RWPE2 (cell line): Measurements from ENCODE around the gene DAPK2.
A peak's percentile ranks its signal among the peaks of the same experiment; 100 is the strongest.
"Not testable (repeated sequence)": the region's sequence is repeated elsewhere in the genome, so short reads cannot be mapped to it uniquely, and the experiment has no call there.

Source experiments
- ATAC-seq: fragments of 200-7000 bp; cut with Tn5 transposase; 3 replicates; pipeline ENCODE4 v1.9.1; 2021; ENCODE audit warnings: low read depth
- DNase-seq: peaks from one replicate; pipeline ENCODE4 v3.0.0-alpha.2; 2020; ENCODE audit warnings: low spot score
- H3K27ac ChIP-seq: fragments of 450-650 bp; 2 replicates; pipeline ENCODE4 v1.5.1; 2017; ENCODE audit warnings: mild to moderate bottlenecking; ENCODE audit not compliant: poor library complexity, severe bottlenecking
- H3K27me3 ChIP-seq: fragments of 250-450 bp; sonication (Bioruptor Pico); 2 replicates; pipeline ENCODE4 v1.5.1; 2021; ENCODE audit warnings: mild to moderate bottlenecking, moderate library complexity; ENCODE audit not compliant: insufficient read depth, poor library complexity, severe bottlenecking
- H3K36me3 ChIP-seq: fragments of 250-450 bp; sonication (Bioruptor Pico); 2 replicates; pipeline ENCODE4 v1.5.1; 2020; ENCODE audit warnings: low read depth, mild to moderate bottlenecking, moderate library complexity
- H3K4me1 ChIP-seq: fragments of 250-450 bp; sonication (Bioruptor Pico); 2 replicates; pipeline ENCODE4 v1.5.1; 2021; ENCODE audit warnings: mild to moderate bottlenecking, moderate library complexity; ENCODE audit not compliant: insufficient read depth, poor library complexity, severe bottlenecking
- H3K4me3 ChIP-seq: fragments of 250-450 bp; sonication (Bioruptor Pico); 2 replicates; pipeline ENCODE4 v1.5.1; 2021; ENCODE audit warnings: mild to moderate bottlenecking, moderate library complexity; ENCODE audit not compliant: severe bottlenecking
- H3K9me3 ChIP-seq: fragments of 250-450 bp; sonication (Bioruptor Pico); 2 replicates; pipeline ENCODE4 v1.5.1; 2021; ENCODE audit warnings: mild to moderate bottlenecking, moderate library complexity; ENCODE audit not compliant: severe bottlenecking
- TF ChIP-seq, protein P1 (sequence below): fragments of 450-650 bp; IDR thresholded peaks from one replicate; pipeline ENCODE4 v1.5.1; 2017; ENCODE audit warnings: mild to moderate bottlenecking, moderate library complexity; ENCODE audit not compliant: poor library complexity, severe bottlenecking

DAPK2 gene

DNA sequence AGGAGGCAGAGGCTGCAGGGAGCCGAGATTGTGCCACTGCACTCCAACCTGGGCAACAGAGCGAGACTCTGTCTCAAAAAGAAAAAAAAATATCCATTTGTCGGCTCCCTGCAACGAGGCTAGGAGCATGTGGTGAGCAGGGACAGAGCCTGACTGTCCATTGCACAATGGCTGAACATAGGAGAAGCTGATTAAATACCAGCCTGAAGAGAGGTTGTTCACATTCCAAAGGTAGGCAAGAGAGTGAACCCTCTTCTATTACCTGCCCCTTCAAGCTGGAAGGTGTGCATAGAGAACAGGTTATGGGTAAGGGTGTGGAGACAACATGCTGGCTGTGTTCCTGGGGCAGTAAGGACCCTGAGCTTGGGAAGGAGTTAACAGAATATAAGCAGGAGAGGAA lies 78.7 kb downstream of the DAPK2 start:
- no peaks in the 10 kb centered on the region for H3K27me3 ChIP-seq
- ATAC-seq = no peak
- H3K36me3 ChIP-seq = no peaks in the 10 kb centered on the region
- DNase-seq = no peak
- no peaks in the 10 kb centered on the region for H3K9me3 ChIP-seq
- H3K4me3 ChIP-seq = no peak overlapping the region
- no peaks in the 10 kb centered on the region for H3K4me1 ChIP-seq
- H3K27ac ChIP-seq = no peak overlapping the region
- TF ChIP-seq, protein P1, sequence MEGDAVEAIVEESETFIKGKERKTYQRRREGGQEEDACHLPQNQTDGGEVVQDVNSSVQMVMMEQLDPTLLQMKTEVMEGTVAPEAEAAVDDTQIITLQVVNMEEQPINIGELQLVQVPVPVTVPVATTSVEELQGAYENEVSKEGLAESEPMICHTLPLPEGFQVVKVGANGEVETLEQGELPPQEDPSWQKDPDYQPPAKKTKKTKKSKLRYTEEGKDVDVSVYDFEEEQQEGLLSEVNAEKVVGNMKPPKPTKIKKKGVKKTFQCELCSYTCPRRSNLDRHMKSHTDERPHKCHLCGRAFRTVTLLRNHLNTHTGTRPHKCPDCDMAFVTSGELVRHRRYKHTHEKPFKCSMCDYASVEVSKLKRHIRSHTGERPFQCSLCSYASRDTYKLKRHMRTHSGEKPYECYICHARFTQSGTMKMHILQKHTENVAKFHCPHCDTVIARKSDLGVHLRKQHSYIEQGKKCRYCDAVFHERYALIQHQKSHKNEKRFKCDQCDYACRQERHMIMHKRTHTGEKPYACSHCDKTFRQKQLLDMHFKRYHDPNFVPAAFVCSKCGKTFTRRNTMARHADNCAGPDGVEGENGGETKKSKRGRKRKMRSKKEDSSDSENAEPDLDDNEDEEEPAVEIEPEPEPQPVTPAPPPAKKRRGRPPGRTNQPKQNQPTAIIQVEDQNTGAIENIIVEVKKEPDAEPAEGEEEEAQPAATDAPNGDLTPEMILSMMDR = no peak

DNA sequence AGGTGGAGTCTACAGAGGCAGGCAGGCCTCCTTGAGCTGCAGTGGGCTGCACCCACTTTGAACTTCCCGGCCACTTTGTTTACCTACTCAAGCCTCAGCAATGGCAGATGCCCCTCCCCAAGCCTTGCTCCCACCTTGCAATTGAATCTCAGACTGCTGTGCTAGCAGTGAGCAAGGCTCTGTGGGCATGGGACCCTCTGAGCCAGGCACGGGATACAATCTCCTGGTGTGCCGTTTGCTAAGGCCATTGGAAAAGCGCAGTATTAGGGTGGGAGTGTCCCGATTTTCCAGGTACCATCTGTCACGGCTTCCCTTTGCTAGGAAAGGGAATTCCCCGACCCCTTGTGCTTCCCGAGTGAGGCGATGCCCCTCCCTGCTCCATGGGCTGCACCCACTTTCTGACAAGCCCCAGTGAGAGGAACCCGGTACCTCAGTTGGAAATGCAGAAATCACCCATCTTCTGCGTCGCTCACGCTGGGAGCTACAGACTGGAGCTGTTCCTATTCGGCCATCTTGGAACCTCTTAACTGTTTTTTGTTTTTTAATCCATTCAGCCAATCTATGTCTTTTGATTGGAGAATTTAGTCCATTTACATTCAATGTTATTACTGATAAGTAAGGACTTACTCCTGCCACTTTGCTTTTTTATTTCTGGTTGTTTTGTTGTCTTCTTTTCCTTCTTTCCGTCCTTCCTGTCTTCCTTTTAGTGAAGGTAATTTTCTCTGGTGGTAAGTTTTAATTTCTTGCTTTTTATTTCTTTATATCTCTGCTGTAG lies 83.2 kb downstream of the DAPK2 start:
- ATAC-seq, H3K36me3 ChIP-seq, H3K9me3 ChIP-seq, H3K27me3 ChIP-seq, H3K27ac ChIP-seq, H3K4me1 ChIP-seq, DNase-seq, H3K4me3 ChIP-seq: not testable (repeated sequence)

DNA sequence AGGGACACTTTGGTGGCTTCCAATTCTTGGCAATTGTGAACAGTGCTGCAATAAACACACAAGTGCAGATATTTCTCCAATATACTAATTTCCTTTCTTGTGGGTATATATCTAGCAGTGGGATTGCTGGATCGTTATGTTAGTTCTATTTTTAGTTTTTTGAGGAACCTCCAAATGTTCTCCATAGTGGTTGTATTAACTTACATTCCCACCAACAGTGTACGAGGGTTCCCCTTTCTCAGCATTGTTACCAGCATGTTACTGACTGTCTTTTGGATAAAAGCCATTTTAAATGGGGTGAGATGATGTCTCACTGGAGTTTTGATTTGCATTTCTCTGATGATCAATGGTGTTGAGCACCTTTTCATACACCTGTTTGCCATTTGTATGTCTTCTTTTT lies 92.8 kb downstream of the DAPK2 start:
- DNase-seq = no peak
- H3K4me1 ChIP-seq = peaks cover 17% of the 10 kb centered on the region
- TF ChIP-seq, protein P1 = no peak
- H3K9me3 ChIP-seq = no peaks in the 10 kb centered on the region
- H3K27me3 ChIP-seq = no peaks in the 10 kb centered on the region
- H3K27ac ChIP-seq = no peak overlapping the region
- no peak overlapping the region for H3K4me3 ChIP-seq
- no peak for ATAC-seq
- no peaks in the 10 kb centered on the region for H3K36me3 ChIP-seq

DNA sequence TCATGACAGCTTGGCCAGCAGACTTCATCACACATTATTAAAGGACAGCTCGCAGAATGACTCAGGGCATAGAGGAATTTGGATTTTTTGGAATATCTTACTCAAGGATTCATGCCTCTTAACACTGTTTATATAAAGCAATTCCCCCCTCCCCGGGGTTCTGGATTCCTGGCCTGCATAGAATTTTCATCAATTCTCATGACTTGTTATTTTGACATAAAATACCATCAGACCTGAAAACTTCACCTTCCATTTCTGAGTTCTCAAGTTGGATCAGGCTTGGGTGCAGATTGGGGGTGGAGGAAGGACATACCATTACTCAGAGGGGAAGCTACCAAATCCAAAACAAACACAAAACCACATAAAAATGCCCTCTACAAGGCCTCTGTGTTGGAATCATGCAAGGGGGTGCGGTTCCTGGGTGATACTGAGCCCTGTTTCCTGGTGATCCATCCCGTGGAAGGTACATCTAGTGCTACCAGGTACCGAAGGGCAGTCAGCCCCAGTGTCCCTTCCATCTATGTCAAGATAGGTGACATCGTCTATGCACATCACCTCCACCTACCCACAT lies 95.3 kb downstream of the DAPK2 start:
- Histone ChIP-seq H3K9me3 (no peaks in the 10 kb centered on the region), H3K36me3 (no peaks in the 10 kb centered on the region), H3K4me1 (peaks cover 20% of the 10 kb centered on the region), H3K27me3 (no peaks in the 10 kb centered on the region), H3K4me3 (no peak overlapping the region), H3K27ac (peak overlapping the region; percentile 37)
- TF ChIP-seq, protein P1 = no peak
- ATAC-seq (peak; percentile 81), DNase-seq (no peak)

DNA sequence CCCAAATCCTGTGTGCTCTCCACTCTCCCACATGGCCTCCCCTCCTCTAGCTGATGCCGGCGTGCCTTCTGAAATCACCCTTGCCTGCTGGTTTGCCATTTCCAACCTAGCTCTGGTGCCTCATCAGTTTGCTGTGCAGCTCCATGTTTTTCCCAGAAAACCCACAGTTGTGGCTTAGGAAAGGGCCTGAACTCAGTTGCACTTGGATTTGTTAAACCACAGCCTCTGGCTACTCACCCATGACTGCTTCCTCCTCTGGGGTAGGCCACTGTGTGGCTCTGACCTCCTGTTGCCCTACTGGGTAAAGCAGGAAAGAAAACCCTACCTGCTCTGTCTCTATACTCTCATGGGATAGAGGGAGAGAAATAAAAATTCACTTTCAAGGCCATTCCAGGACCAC lies 97.3 kb downstream of the DAPK2 start:
- Histone ChIP-seq H3K9me3 (no peaks in the 10 kb centered on the region), H3K4me3 (no peak overlapping the region), H3K27ac (no peak overlapping the region), H3K4me1 (peaks cover 29% of the 10 kb centered on the region), H3K36me3 (no peaks in the 10 kb centered on the region), H3K27me3 (no peaks in the 10 kb centered on the region)
- TF ChIP-seq, protein P1 = no peak
- ATAC-seq (no peak), DNase-seq (no peak)
